A549 (cell line): Measurements from ENCODE around the gene CATSPERE. TPM values are rescaled to one million over a fixed set of nuclear protein-coding genes. Genes with fewer than 3 reads are reported as not detected.

ENCODE experiments used
- ATAC-seq, 2 experiments: fragments of 200-7000 bp in 1 of 2; fragments of >200 bp in 1 of 2; cut with Nextera tagmentation in 1 of 2; cut with Tn5 transposase in 1 of 2; 3 replicates each; pipeline versions ENCODE4 v1.8.0 to v1.9.1; 2018 to 2020; ENCODE audit warnings: mild to moderate bottlenecking in 1 of 2, moderate library complexity in 1 of 2
- CTCF ChIA-PET: fragments of 300-600 bp; sonication (Branson Sonifier 250); formaldehyde crosslinking; extraction: SDS; loops from one replicate; lab custom pipeline; 2021; ENCODE audit warnings: antibody characterized with exemption, inconsistent platforms; lab: Yijun Ruan, JAX
- POLR2A ChIA-PET: fragments of 350-600 bp; formaldehyde crosslinking; extraction: SDS; loops from one replicate; lab custom pipeline; 2021; ENCODE audit warnings: antibody characterized with exemption, inconsistent platforms; lab: Yijun Ruan, JAX
- DNase-seq, 2 experiments: peaks; one replicate each; pipeline versions ENCODE4 v3.0.0 to v3.0.0-alpha.2; 2011 to 2016; ENCODE audit warnings: low read depth in 1 of 2, low spot score in 1 of 2
- FAIRE-seq: peaks from 2 replicates; lab custom pipeline; 2011; peaks lifted over from hg19 to GRCh38; lab: Jason Lieb, UNC
- H3K27ac ChIP-seq, 2 experiments: fragments of >200 bp; sonication (Bioruptor Twin); formaldehyde crosslinking; 3 replicates each; pipeline ENCODE4 v1.5.1; 2016 to 2017
- H3K4me1 ChIP-seq: fragments of >200 bp; sonication (Bioruptor Twin); formaldehyde crosslinking; 3 replicates; pipeline ENCODE4 v1.6.1; 2016
- H3K4me2 ChIP-seq: fragments of >200 bp; sonication (Bioruptor Twin); formaldehyde crosslinking; 3 replicates; pipeline ENCODE4 v1.6.1; 2016
- H3K4me3 ChIP-seq: fragments of >200 bp; sonication (Bioruptor Twin); formaldehyde crosslinking; 3 replicates; pipeline ENCODE4 v1.5.1; 2016
- H3K9me3 ChIP-seq: fragments of >200 bp; sonication (Bioruptor Twin); formaldehyde crosslinking; 3 replicates; pipeline ENCODE4 v1.6.1; 2016
- BCL3 ChIP-seq: fragments of >200 bp; sonication (Bioruptor Twin); formaldehyde crosslinking; IDR thresholded peaks from 3 replicates; pipeline ENCODE4 v1.6.1; 2016
- CBX2 ChIP-seq: fragments of 200-600 bp; sonication (generic); IDR thresholded peaks from 2 replicates; pipeline ENCODE4 v1.6.1; 2016; ENCODE audit warnings: low read depth, mild to moderate bottlenecking, borderline replicate concordance
- CHD4 ChIP-seq: fragments of 200-600 bp; sonication (generic); IDR thresholded peaks from 2 replicates; pipeline ENCODE4 v1.6.1; 2016; ENCODE audit warnings: antibody characterized with exemption, mild to moderate bottlenecking, borderline replicate concordance
- CTCF ChIP-seq: fragments of >200 bp; sonication (Bioruptor Twin); formaldehyde crosslinking; IDR thresholded peaks from 3 replicates; pipeline ENCODE4 v1.5.1; 2016
- EHF ChIP-seq: fragments of 250-450 bp; sonication (Bioruptor Pico); IDR thresholded peaks from 2 replicates; pipeline ENCODE4 v1.5.0; 2020; ENCODE audit warnings: mild to moderate bottlenecking
- EHMT2 ChIP-seq: fragments of 200-600 bp; sonication (generic); IDR thresholded peaks from 2 replicates; pipeline ENCODE4 v1.6.1; 2016; ENCODE audit warnings: antibody characterized with exemption, low read depth, mild to moderate bottlenecking, moderate library complexity
- EP300 ChIP-seq, 2 experiments: fragments of >200 bp; sonication (Bioruptor Twin); formaldehyde crosslinking; IDR thresholded peaks; 2 replicates in 1 of 2; 3 replicates in 1 of 2; pipeline ENCODE4 v1.6.1; 2016 to 2017
- FOSB ChIP-seq: fragments of 250-450 bp; sonication (Bioruptor Pico); IDR thresholded peaks from 2 replicates; pipeline ENCODE4 v1.5.0; 2020; ENCODE audit warnings: mild to moderate bottlenecking, moderate library complexity
- HDAC2 ChIP-seq: fragments of 200-600 bp; sonication (generic); IDR thresholded peaks from 2 replicates; pipeline ENCODE4 v1.6.1; 2016
- HES2 ChIP-seq: fragments of >200 bp; sonication (Bioruptor Twin); formaldehyde crosslinking; IDR thresholded peaks from 2 replicates; pipeline ENCODE4 v1.6.1; 2016
- HMGXB4 ChIP-seq: fragments of 250-450 bp; sonication (Bioruptor Pico); IDR thresholded peaks from 2 replicates; pipeline ENCODE4 v1.5.0; 2021; ENCODE audit warnings: mild to moderate bottlenecking, moderate library complexity, borderline replicate concordance
- KDM5A ChIP-seq: fragments of 200-600 bp; sonication (generic); IDR thresholded peaks from 2 replicates; pipeline ENCODE4 v1.6.1; 2016; ENCODE audit warnings: antibody characterized with exemption, mild to moderate bottlenecking
- MAX ChIP-seq: IDR thresholded peaks from 2 replicates; pipeline ENCODE4 v1.6.1; 2012
- MAZ ChIP-seq: fragments of 150-350 bp; IDR thresholded peaks from 2 replicates; pipeline ENCODE4 v1.6.1; 2014; ENCODE audit warnings: antibody characterized with exemption, low read depth, low read length, borderline replicate concordance
- PBX3 ChIP-seq: IDR thresholded peaks from 2 replicates; pipeline ENCODE4 v1.6.1; 2012
- PHF8 ChIP-seq: fragments of 200-600 bp; sonication (generic); IDR thresholded peaks from 2 replicates; pipeline ENCODE4 v1.6.1; 2016; ENCODE audit warnings: low read depth, mild to moderate bottlenecking, antibody characterized with exemption, moderate library complexity, borderline replicate concordance
- POLR2AphosphoS2 ChIP-seq: conservative IDR thresholded peaks from 2 replicates; pipeline ENCODE4 v1.6.1; 2012; ENCODE audit warnings: low read length, improper control_type of control experiment, inconsistent platforms
- RAD21 ChIP-seq, 2 experiments: fragments of >200 bp in 1 of 2; sonication (Bioruptor Twin) in 1 of 2; formaldehyde crosslinking in 1 of 2; IDR thresholded peaks in 1 of 2; conservative IDR thresholded peaks in 1 of 2; 2 replicates in 1 of 2; 3 replicates in 1 of 2; pipeline ENCODE4 v1.6.1; 2012 to 2018; ENCODE audit warnings: inconsistent platforms in 1 of 2
- RNF2 ChIP-seq: fragments of 200-600 bp; sonication (generic); IDR thresholded peaks from 2 replicates; pipeline ENCODE4 v1.6.1; 2016; ENCODE audit warnings: low read depth, mild to moderate bottlenecking, antibody characterized with exemption, moderate library complexity, borderline replicate concordance
- TP53 ChIP-seq: fragments of 250-450 bp; sonication (Bioruptor Pico); IDR thresholded peaks from 2 replicates; pipeline ENCODE4 v1.5.0; 2021; ENCODE audit warnings: mild to moderate bottlenecking, moderate library complexity
- USF2 ChIP-seq: fragments of 450-650 bp; IDR thresholded peaks from 2 replicates; pipeline ENCODE4 v1.6.1; 2014; ENCODE audit warnings: antibody characterized with exemption
- ZC3H11A ChIP-seq: fragments of 450-650 bp; IDR thresholded peaks from 2 replicates; pipeline ENCODE4 v1.6.1; 2014; ENCODE audit warnings: antibody characterized with exemption, mild to moderate bottlenecking
- ZSCAN20 ChIP-seq: fragments of 250-450 bp; sonication (Bioruptor Pico); IDR thresholded peaks from 2 replicates; pipeline ENCODE4 v1.8.0; 2022; ENCODE audit warnings: mild to moderate bottlenecking, moderate library complexity
- WGBS: methylation state at CpG from one replicate; pipeline ENCODE4 v1.1.6; 2017; ENCODE audit errors: missing lambda C conversion rate; 5-methylcytosine and 5-hydroxymethylcytosine counted together
- polyA plus RNA-seq, 4 experiments: library from polyadenylated mRNA; depleted of rRNA in 3 of 4; stranded (reverse); fragments of >200 nt; fragmentation: RNase III in 1 of 4; extraction: RNeasy Plus Mini Kit Qiagen cat#74134 plus additional on column Dnase treatment in 1 of 4; gene quantifications; 2 replicates in 3 of 4; 3 replicates in 1 of 4; pipeline ENCODE4 v1.2.3, GENCODE V29; 2011 to 2017

The CATSPERE gene
- polyA plus RNA-seq, 2 of the 4 experiments (the other 2 are of a cell fraction), result 0.25 to 0.43 TPM

- ATAC-seq, result peak in 1 of 2 experiments; percentile 61; a peak in 2 of 6 replicates
- CTCF ChIA-PET, result interaction anchor here (1.4 to 2.3 kb wide), 3 partner anchors 12 to 160 kb away, joined by 3 to 6 read pairs (median 5); no protein-coding TSS in a partner anchor
- H3K27ac ChIP-seq, result no peak overlapping the region
- H3K4me3 ChIP-seq, result no peak overlapping the region
- POLR2A ChIA-PET, result no interaction called here
- no peaks in the 10 kb centered on the region for H3K9me3 ChIP-seq
- H3K4me1 ChIP-seq, result no peaks in the 10 kb centered on the region
- no peak for FAIRE-seq
- H3K4me2 ChIP-seq, result no peak overlapping the region
- WGBS, result 59% methylated on average over 10 of the region's 10 CpGs
- TF ChIP-seq RAD21 (conservative IDR thresholded peaks at IDR 0.05 in 1 of 2, IDR thresholded peaks at IDR 0.05 in 1 of 2) (peak in 1 of 2 experiments; percentile 20; a peak in 1 of 5 replicates), USF2 (no peak), HDAC2 (no peak), MAX (no peak), EHMT2 (no peak), BCL3 (no peak)
- no peak for DNase-seq
Measured at GRCh38 chr1:244636488-244637259, 175.6 kb downstream of the CATSPERE start.

GRCh38 chr1:244639561-244639960, 178.5 kb downstream of the CATSPERE start:
- Histone ChIP-seq H3K4me2 (no peak overlapping the region), H3K4me3 (no peak overlapping the region), H3K9me3 (no peaks in the 10 kb centered on the region), H3K27ac (no peak overlapping the region), H3K4me1 (no peaks in the 10 kb centered on the region)
- POLR2A ChIA-PET, result no interaction called here
- CTCF ChIA-PET, result interaction anchor here (2.0 kb wide), 1 partner anchor 12 kb away, joined by 7 read pairs; no protein-coding TSS in a partner anchor
- TF ChIP-seq TP53 (CRISPR knock-in tag) (no peak), HMGXB4 (CRISPR knock-in tag) (no peak), PBX3 (no peak), HES2 (no peak), RAD21 (conservative IDR thresholded peaks at IDR 0.05 in 1 of 2, IDR thresholded peaks at IDR 0.05 in 1 of 2) (no peak), EHF (CRISPR knock-in tag) (no peak), KDM5A (no peak), PHF8 (no peak), ZC3H11A (no peak), CTCF (no peak), ZSCAN20 (CRISPR knock-in tag) (no peak), RNF2 (no peak), POLR2AphosphoS2 (no peak), CHD4 (no peak), EP300 (IDR thresholded peaks at IDR 0.05) (no peak), FOSB (no peak), USF2 (no peak), CBX2 (no peak), MAZ (no peak), BCL3 (no peak)
- ATAC-seq (no peak), DNase-seq (no peak), FAIRE-seq (no peak)
